Measurements from ENCODE around the gene CSMD2.
A peak's percentile ranks its signal among the peaks of the same experiment; 100 is the strongest.

The CSMD2 gene

DNA sequence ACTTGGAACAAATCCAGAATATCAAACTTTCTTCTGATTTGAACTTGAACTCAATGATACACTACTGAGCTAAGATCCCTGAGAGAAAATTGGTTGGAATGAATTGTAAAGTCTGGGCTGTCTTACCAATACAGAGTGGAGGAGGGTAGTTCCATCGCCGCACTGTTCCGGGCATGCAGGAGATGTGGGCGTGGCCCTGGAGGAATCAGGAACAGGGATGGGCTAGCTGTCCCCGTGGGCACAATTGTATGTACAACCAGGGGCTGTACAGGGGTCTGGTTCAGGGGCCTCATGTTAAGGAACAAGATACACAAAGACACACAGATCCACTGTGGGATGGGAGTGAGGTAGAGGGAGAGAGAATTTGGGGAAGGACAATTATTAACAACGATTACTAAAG is 548.2 kb downstream of the CSMD2 start:
- DNase-seq (ENCODE audit: low spot score) (no peak), FAIRE-seq (no peak)

DNA sequence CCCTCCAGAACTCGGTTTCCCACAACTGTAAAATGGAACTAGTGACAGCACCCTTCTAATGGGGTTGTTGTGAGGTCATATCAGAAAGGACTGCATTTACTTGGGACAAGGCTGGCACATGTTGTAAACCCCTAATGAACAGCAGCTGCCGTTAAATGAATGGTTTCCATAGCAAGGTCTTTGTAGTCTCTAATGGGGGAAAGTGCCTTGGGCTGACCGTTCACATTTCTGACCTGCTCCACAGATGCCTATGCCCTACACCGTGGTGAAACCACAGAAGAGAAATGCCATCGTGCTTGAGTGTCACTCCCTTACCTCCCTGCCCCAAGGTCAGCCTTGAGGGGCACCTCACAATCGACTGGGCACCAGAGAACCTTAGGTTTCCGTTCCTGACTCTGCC is 549.5 kb downstream of the CSMD2 start:
- FAIRE-seq = no peak

DNA sequence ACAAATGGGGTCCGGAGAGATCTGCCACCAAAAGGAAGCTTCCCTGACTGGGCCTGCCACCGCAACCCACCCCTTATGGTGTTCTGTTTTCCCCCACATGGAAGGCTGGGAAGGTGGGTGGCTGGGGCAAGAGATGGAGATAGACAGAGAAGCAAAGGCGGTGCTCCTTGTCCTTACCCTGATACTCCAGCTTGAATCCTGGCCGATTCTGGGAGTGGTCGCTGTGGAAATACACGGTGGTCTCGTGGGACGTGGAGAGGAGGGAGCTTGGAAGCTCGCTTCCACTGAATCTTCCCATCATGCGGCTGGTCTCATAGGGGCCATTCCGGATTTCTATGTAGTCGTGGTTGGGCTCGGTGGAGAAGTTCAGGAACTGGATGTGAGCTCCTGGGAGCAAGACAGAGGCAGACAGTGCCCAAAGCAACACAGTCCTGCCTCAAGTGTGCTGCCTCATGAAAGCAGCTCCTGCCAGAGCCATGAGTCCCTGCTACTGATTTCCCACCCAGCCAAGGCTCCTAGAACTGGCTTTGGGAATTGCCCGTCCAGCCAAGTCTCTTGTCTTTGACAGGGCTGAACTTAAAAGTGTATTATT is 554.1 kb downstream of the CSMD2 start:
- FAIRE-seq = no peak
- DNase-seq (ENCODE audit: low spot score) = no peak

More for the DNA sequence above, 549.5 kb downstream of the CSMD2 start:
- DNase-seq (ENCODE audit: low spot score) = no peak

DNA sequence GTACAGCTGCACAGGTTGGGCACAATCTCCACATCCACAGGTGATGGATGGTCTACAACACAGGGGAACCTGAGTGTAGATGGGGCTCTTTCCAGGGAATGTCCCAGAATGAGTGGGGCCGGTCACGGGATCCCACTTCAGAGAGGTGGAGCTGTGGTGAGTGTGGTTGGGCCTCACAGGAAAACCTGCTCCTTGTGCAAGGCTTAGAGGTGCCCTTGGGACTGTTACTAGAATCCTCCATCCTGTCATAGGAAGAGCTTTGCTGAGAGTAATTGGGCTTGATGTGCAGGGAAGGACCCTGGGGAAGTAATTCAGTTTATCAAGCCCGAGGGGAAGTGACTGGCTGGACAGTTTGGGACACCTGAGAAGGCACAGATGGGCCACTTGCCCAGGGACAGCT is 554.6 kb downstream of the CSMD2 start:
- FAIRE-seq = no peak
- DNase-seq (ENCODE audit: low spot score) = no peak

DNA sequence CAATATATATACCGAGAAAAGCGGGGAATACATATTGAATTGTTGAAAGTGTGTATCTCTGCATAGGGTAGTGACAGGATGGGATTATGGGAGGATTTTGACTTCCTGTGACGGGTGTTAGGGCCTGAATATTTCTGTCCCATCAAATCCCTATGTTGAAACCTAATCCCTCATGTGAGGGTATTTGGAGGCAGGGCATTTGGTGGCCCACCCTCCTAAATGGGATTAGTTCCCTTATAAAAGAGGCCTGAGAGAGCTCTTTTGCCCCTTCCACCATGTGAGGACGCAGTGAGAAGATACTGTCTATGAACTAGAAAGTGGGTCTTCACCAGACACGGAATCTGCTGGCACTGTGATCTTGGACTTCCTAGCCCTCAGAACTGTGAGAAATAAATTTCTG is 555.3 kb downstream of the CSMD2 start:
- no peak for DNase-seq (ENCODE audit: low spot score)
- no peak for FAIRE-seq

DNA sequence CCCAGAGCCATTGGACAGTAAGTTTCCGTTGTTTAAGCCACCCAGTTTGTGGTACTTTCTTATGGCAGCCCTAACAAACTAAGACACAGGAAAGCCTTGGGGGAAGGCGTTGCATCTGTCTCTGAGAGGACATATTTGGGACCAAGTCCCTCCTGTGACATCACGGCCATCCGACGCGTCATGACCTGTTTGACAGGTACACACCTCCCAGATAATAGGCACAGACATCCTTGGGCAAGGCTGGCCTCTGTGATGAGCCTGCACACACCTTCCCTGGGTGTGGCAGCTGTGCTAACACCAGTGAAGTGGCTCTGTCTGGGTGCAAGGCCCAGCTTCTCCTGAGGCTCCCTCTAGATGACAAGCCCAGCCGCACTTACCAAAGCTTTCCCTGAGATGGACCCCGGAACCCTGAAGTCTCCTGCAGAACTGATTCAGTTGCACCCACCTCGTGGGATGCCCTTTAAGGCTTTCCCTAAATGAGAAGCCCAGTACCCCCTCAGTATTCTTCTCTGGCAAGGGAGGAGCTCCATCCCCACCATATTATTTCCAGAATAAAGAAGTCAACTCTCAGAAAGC is 556.1 kb downstream of the CSMD2 start:
- FAIRE-seq = no peak

DNA sequence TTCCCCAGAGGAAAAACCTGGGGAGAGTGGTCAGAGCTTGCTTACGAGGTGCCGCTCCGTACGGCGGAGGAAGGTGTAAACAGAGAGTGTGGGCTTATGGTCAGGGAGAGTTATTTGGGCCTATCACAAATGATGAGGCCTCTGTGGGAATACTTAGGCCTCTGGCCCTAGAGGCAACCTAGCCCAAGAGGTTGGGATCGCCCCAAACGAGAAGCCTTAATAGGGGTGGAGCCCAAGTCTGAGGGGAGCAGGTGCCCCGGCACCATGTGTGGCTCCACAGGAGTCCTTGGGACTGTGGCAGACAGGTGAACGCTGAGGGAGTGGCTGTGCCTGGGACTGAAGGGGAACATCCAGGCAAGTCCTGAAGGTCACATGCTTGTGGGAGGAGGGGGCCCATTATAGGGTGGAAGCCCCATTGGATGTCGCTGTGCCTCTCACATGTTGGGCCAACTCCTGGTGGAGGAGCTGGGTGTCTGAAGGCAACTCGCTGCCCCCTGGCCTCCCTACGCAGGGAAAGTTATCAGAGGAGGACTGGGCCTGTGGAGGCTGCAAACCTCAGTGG is 557.5 kb downstream of the CSMD2 start:
- FAIRE-seq (no peak), DNase-seq (ENCODE audit: low spot score) (no peak)

More for the DNA sequence above, 556.1 kb downstream of the CSMD2 start:
- DNase-seq (ENCODE audit: low spot score) = no peak

DNA sequence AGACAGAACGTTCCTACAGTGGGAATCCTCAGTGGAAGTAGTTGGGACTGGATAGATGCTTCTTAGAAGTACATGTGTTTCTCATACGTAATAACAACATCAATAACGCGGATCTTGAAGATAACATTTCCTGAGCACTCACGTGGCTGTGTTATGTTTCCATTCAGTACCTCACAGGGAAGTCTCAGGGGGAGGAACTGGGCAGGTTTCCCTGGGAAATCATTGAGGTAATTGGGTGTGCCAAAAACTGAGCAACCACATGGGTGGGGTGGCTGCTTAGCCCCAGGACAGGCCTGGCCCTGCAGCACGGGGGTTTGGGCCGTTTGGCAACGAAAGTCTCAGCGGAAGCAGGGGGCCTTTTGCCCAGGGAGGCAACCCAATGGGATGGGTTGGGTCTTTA is 558.8 kb downstream of the CSMD2 start:
- DNase-seq (ENCODE audit: low spot score) (no peak), FAIRE-seq (no peak)

DNA sequence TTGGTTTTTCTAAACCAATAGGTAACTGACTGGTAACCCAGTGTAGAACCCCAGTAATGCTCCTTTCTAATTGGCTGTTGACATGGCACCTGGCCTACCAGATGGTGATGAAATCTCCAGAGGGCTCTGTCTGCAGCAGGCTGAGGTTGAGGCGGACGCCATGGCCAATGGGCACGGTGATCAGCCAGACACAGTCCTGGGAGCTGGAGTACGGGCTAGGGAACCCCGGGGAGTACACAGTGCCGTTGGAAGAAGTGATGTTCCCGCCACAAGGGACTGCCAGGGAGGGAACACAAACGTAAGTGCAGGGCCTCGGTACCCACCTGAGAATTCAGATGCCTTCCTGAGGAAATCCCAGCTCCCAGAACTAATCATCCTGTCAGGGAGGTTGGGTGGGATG is 562.8 kb downstream of the CSMD2 start:
- DNase-seq (ENCODE audit: low spot score) (no peak), FAIRE-seq (no peak)

DNA sequence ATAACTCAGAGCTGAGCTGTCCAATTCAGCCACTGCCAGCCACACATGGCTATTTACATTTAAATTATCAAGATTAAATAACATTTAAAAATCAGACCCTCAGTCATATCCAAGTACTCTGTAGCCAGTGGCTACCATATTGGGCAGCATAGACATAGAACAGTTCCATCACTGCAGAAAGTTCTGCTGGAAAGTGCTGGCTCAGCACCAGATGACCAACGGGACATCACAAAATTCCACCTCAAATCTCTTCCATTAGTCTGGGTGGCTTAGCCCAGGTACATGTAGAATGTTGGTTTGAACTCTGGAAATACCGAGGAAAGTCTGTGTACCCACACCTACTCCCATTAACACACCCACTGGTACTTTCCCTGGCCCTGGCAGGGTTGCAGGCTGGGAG is 563.3 kb downstream of the CSMD2 start:
- DNase-seq (ENCODE audit: low spot score) = no peak
- no peak for FAIRE-seq

DNA sequence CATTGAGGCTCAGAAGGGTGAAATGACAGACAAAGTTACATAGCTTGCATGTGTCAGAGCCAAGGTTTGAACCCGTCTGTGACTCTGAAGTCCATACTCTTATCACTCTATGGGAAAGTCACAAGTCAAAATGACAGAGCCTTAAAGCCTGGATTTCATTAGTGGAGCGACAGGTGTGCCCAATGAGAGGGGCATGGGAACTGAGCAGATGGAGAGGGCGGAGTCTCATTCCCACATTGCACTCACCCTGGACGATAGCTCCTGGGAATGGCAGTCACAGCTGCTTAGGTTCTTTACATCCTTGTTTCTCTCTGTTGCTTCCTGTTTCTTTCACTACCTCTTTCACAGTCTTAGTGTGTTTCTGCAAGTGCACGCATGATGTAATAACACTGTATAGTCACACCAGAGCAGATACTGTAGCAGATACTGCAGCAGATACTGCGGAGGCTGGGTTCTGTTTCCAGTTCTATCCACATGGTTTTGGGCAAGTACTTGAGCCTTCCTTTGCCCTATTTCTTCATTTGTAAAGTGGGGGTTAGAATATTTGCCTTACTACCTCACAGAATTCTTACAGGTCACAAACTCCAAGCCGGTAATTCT is 565.4 kb downstream of the CSMD2 start:
- no peak for DNase-seq (ENCODE audit: low spot score)

DNA sequence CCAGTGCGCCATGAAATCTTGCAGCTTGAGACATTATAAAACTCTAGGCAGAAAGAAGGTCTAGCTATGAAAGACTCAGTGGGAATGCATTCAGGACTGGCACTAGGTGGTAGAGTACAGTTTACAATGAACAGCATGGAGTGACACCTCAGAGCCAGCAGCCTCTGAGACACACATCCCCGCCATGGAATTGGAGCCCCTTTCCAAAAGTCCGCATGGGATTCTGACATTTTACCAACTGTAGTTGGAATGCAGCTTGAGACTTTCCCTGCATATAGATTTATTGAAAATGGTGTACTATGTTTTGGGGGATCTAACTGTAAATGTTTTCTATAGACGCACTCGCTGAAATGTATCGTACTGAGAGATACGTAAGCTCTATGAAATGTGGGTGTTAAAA is 576.3 kb downstream of the CSMD2 start:
- FAIRE-seq (no peak), DNase-seq (ENCODE audit: low spot score) (no peak)

More for the DNA sequence above, 565.4 kb downstream of the CSMD2 start:
- FAIRE-seq = no peak

DNA sequence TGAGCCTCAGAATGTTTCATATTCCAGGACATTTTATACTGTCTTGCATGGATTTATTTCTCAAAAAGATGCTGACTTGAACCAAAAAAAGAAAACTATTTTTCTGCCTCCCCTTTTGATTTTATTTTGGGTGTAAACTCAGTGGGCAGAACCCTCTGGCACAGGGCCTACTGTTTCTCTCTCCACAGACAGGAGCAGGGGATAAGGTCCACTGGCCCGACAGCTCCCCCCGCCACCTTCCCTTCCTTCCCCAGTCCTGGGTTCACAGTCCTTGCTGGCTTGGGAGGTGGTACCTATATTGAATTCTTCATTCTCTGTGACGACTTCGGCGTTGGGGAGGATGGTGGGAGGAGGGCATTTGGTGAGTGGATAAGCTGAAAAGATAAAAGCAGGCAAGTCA is 578.2 kb downstream of the CSMD2 start:
- DNase-seq (ENCODE audit: low spot score) (no peak), FAIRE-seq (no peak)

DNA sequence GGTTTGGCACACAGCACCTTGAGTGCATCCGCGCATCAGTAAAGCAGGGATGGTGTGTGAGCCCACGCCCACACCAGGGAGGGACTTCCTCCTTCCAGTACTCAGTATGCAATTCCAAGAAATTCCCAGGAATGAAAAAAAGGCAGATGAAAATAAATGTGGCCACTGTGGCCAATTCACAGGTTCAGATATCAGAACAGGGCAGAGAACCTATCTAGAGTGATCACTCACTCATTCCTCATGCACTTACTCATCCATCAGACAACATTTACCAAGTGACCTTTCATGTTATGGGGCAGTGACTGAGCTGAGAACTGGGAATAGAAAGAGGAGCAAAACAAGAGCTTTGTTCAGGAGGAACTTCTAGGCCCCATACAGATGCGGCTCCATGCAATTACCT is 578.9 kb downstream of the CSMD2 start:
- no peak for FAIRE-seq
- peak; percentile 46 for DNase-seq (ENCODE audit: low spot score)

DNA sequence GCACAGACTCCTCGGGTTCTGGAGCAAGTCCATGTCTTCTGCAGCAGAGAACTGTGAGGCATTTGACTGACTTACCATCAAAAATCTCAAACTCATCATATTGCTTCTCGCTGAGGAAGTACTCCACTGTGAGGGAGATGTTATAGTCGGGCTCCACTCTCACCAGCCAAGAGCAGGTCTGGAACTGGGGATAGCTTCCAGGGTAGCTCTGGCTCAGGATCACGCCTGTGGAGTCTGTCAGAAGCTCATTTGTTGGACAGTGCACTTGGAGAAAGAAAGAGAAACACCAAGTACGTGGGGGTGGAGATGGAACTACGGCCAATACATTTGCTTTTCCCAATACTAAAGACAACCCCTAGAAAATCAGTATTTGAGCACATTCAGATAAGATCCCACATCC is 581.5 kb downstream of the CSMD2 start:
- FAIRE-seq (no peak), DNase-seq (ENCODE audit: low spot score) (no peak)

DNA sequence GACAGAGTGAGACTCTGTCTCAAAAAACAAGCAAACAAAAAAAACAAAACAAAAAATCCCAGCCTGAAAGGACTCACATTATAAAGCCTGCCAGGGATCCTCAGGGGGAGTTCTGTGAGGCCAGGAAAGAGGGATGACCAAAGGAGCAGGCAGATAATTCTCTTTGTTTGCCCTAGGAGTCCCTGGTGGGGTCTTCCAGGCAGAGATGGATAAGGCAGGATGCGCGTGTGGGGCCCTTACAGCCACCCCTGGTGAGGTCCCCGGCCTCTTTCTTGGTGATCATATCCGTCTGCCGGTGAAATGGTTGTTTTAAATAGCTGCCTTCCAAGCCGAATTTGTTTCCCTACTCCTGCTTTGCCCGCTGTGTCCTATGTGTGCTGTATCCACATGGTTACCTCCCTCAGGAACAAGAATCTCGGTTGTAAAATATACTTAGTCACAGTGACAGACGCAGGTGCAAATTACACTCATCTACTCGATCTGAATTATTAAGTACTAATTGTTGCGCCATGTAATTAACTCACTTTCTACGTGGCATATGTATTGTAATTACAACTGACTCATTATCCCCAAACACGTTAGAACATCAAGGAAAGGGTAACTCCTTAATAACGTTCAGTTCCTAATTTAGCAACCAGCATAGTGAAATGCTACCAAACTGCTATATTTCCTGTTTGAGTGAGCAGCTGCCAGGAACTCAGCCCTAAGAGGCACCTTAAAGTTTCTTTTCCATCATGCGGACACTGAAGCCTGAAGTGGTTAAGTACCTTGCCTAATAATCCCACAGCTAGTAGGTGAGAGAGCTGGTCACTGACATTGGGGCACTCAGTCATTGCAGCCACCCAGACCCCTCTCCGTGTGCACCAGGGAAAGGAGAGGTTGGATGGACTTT is 586.2 kb downstream of the CSMD2 start:
- no peak for DNase-seq (ENCODE audit: low spot score)

DNA sequence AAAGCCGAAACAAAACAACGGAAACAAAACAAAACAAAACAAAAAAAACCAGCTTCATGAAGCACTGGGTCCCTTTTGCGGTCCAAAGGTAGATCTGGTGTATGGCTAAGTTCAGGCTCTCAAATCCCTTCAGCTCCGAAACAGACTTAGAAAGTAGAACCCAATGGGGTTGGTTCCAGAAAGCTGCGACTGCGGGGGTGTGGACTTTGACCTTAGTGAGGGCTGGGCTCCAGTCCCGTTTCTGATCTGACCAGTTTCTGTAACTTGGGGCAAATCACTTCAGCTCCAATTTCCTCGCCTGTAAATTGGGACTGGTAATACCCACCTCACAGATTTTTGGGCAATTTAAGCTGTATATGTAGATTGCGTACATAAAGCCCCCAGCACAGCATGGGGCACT is 587.4 kb downstream of the CSMD2 start:
- no peak for FAIRE-seq
- DNase-seq (ENCODE audit: low spot score) = no peak

More for the DNA sequence above, 586.2 kb downstream of the CSMD2 start:
- no peak for FAIRE-seq

DNA sequence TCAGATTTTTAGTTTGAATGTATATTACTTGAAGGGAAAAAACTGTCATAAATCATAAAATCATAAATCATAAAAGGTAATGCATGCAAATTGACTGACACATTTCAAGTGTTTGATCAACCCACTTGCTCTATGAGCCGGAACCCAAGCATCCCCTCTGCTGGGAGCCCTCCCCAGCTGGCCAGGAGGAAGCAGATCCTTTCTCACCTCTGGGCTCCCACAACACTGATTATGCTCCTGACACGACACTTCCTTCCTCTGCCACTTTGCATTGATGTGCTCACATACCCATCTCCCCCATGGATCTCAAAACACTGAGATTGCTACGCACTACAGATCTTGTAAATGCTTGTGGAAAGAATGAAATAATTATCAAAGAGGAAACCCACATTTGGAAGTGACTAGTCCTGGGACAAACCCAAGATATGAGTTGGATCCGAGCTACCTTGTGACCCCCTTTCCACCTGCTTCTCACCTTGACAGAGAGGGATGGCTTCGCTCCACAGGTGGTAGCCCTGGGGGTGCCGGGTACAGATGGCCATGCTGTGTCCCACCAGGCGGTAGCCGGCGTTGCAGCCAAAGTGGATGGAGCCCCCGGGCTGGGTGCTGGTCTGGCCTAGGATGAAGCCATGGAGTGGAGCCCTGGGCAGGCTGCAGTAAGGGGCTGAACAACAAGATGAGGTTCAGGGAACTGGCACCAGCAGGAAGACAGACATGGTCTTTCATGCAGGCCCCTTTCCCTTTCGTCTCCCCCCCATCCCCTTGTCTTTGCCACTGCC is 588.0 kb downstream of the CSMD2 start:
- DNase-seq (ENCODE audit: low spot score) (no peak), FAIRE-seq (no peak)

DNA sequence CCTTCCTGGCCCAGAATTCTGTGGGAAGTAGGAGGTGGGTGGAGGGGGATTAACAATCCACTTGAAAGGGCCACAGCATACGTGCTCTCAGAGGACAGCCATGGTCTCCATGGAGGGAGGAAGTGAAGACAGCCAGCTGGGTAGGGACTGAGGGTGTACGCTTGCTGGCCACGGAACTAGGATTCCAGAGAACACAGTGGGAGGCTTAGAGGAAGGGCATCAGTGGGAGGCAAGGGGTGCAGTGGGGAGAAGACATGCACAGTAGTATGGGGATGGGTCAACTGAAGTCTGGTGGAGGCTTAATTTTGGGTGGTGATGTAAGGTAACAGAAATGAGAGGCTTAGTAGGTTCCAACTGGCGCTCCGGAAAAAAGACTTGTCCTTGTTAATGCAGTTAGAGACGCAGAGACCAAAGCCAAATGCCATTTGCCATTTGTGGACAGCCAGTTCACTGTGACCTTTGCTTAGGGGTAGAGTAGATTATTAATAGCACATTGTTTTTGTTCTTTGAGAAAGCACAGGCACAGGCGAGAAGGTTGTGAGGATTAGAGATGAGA is 589.6 kb downstream of the CSMD2 start:
- FAIRE-seq (no peak), DNase-seq (ENCODE audit: low spot score) (no peak)

DNA sequence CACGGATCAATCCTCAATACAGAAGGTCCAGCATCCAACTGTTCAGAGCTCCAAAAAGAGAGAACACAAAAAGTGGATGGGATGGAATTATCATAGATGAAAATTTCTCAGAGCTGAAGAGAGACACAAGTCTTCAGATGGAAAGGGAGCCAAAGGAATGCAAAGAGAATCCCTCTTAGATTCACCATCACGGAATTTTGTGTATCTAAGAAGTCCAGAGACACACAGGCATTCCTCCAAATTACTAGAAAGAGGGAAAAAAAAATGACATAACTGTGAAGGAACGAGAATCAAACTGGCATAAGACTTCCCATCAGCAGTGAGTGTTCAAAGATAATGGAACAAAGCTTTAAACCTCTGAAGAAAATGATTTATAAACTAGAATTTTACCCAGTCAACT is 591.4 kb downstream of the CSMD2 start:
- no peak for FAIRE-seq
- no peak for DNase-seq (ENCODE audit: low spot score)

DNA sequence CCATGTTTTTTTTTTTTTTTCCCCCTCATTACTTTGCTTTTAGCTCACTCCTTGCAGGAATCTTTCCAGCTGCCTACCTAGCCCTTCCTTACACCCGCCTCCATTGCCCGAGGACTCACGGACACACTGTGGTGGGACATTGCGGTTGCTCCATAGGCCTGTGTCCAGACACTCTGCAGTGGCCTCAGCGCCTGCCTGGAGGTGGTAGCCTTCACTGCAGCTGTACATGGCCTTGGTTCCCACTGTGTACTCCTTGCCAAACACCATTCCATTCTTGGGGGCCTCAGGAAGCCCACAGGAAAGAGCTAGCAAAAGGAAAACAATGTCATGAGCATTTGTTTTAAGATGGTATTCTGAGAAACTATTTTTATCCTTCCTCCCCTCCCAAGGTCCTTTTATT is 592.6 kb downstream of the CSMD2 start:
- DNase-seq (ENCODE audit: low spot score) (no peak), FAIRE-seq (no peak)
